GM21423 (cell line): ENCODE results near the gene RPL19.
"Not testable (repeated sequence)": the region's sequence is repeated elsewhere in the genome, so short reads cannot be mapped to it uniquely, and the experiment has no call there.

Source experiments
- ATAC-seq: cut with Tn5 transposase; IDR thresholded peaks from one replicate; pipeline ENCODE4 v1.9.1; 2021; ENCODE audit warnings: mild to moderate bottlenecking, moderate library complexity; ENCODE audit not compliant: unreplicated experiment

RPL19 gene

GRCh38 chr17:39200070-39200879 is at the start of gene RPL19:
Gene RPL19 (plus strand): TSS chr17:39200283. CDS start chr17:39200345, 62 bp downstream.
- peak; percentile 54 for ATAC-seq

GRCh38 chr17:39150795-39151149 is 49.3 kb upstream of the RPL19 start:
- ATAC-seq, result no peak

GRCh38 chr17:39151150-39151942 is 48.7 kb upstream of the RPL19 start, which contains the start of gene PLXDC1:
Gene PLXDC1 (minus strand): TSS chr17:39151637. CDS start chr17:39151437, 200 bp downstream.
- no peak for ATAC-seq

- ATAC-seq, result no peak
Observed at GRCh38 chr17:39151943-39152818, 47.9 kb upstream of the RPL19 start.

GRCh38 chr17:39153599-39154051 is 46.5 kb upstream of the RPL19 start:
- peak; percentile 52 for ATAC-seq

GRCh38 chr17:39155654-39156053 is 44.4 kb upstream of the RPL19 start:
- no peak for ATAC-seq

GRCh38 chr17:39156491-39156890 is 43.6 kb upstream of the RPL19 start:
- no peak for ATAC-seq

GRCh38 chr17:39158623-39159022 is 41.5 kb upstream of the RPL19 start:
- ATAC-seq, result no peak

GRCh38 chr17:39161962-39162361 is 38.1 kb upstream of the RPL19 start:
- ATAC-seq, result no peak

- peak; percentile 77 for ATAC-seq
Observed at GRCh38 chr17:39164675-39165143, 35.4 kb upstream of the RPL19 start.

GRCh38 chr17:39165178-39165840 is 34.8 kb upstream of the RPL19 start:
- no peak for ATAC-seq

- ATAC-seq, result no peak
Observed at GRCh38 chr17:39165841-39166349, 34.2 kb upstream of the RPL19 start, which contains the start of gene ARL5C. Gene ARL5C (minus strand): TSS chr17:39166161. CDS start chr17:39165760, 401 bp downstream.

GRCh38 chr17:39166437-39167335 is 33.4 kb upstream of the RPL19 start:
- no peak for ATAC-seq

- ATAC-seq, result no peak
Observed at GRCh38 chr17:39167476-39167875, 32.6 kb upstream of the RPL19 start.

GRCh38 chr17:39168503-39168902 is 31.6 kb upstream of the RPL19 start:
- ATAC-seq, result not testable (repeated sequence)

GRCh38 chr17:39169101-39169500 is 31.0 kb upstream of the RPL19 start:
- no peak for ATAC-seq

GRCh38 chr17:39169518-39169917 is 30.6 kb upstream of the RPL19 start:
- no peak for ATAC-seq

GRCh38 chr17:39170109-39170508 is 30.0 kb upstream of the RPL19 start:
- no peak for ATAC-seq

GRCh38 chr17:39170558-39170957 is 29.5 kb upstream of the RPL19 start:
- ATAC-seq, result no peak
